MM.1S (cell line): Measurements from ENCODE around the gene PLK5.

Experiments
- DNase-seq: peaks from one replicate; pipeline ENCODE4 v3.0.0-alpha.2; 2015
- H2AFZ ChIP-seq: fragments of 300-600 bp; sonication (generic); 2 replicates; pipeline ENCODE4 v1.6.0; 2016; ENCODE audit warnings: antibody characterized with exemption, low read length
- H3F3A ChIP-seq: fragments of 300-600 bp; sonication (generic); 2 replicates; pipeline ENCODE4 v1.6.1; 2016; ENCODE audit warnings: mild to moderate bottlenecking, antibody characterized with exemption, low read length, moderate library complexity, mixed read lengths; ENCODE audit not compliant: insufficient read depth
- H3K27ac ChIP-seq: fragments of 300-600 bp; sonication (generic); 2 replicates; pipeline ENCODE4 v1.5.1; 2016; ENCODE audit warnings: mild to moderate bottlenecking, low read length
- H3K27me3 ChIP-seq: fragments of 300-600 bp; sonication (generic); replicated peaks from 2 replicates; pipeline ENCODE4 v1.6.0; 2016; ENCODE audit warnings: low read length; ENCODE audit not compliant: insufficient read depth
- H3K36me3 ChIP-seq: fragments of 300-600 bp; sonication (generic); replicated peaks from 2 replicates; pipeline ENCODE4 v1.6.1; 2016; ENCODE audit warnings: mild to moderate bottlenecking, low read length, mixed read lengths; ENCODE audit not compliant: insufficient read depth
- H3K4me1 ChIP-seq: fragments of 300-600 bp; sonication (generic); 2 replicates; pipeline ENCODE4 v1.6.1; 2016; ENCODE audit warnings: low read length, mixed read lengths
- H3K4me2 ChIP-seq: fragments of 300-600 bp; sonication (generic); 2 replicates; pipeline ENCODE4 v1.6.0; 2016; ENCODE audit warnings: low read depth, low read length
- H3K4me3 ChIP-seq: fragments of 300-600 bp; sonication (generic); 2 replicates; pipeline ENCODE4 v1.5.1; 2016; ENCODE audit warnings: low read length, mixed read lengths
- H3K79me2 ChIP-seq: fragments of 300-600 bp; sonication (generic); 2 replicates; pipeline ENCODE4 v1.6.1; 2016; ENCODE audit warnings: mixed run types, low read length, mixed read lengths
- H3K9ac ChIP-seq: fragments of 300-600 bp; sonication (generic); 2 replicates; pipeline ENCODE4 v1.6.1; 2016; ENCODE audit warnings: low read length, mixed read lengths
- H3K9me2 ChIP-seq: fragments of 300-600 bp; sonication (generic); replicated peaks from 2 replicates; pipeline ENCODE4 v1.6.1; 2016; ENCODE audit warnings: mild to moderate bottlenecking, low read length, mixed read lengths; ENCODE audit not compliant: insufficient read depth
- H3K9me3 ChIP-seq: fragments of 300-600 bp; sonication (generic); replicated peaks from 2 replicates; pipeline ENCODE4 v1.6.1; 2016; ENCODE audit warnings: mild to moderate bottlenecking, low read length, mixed read lengths; ENCODE audit not compliant: insufficient read depth
- H4K20me1 ChIP-seq: fragments of 300-600 bp; sonication (generic); 2 replicates; pipeline ENCODE4 v1.6.1; 2016; ENCODE audit warnings: mild to moderate bottlenecking, low read length, moderate library complexity, mixed read lengths; ENCODE audit not compliant: insufficient read depth
- CTCF ChIP-seq: fragments of 300-600 bp; sonication (generic); IDR thresholded peaks from 2 replicates; pipeline ENCODE4 v1.5.1; 2016; ENCODE audit warnings: antibody characterized with exemption, low read length, mixed read lengths
- EZH2 ChIP-seq: fragments of 300-600 bp; sonication (generic); optimal IDR thresholded peaks from 2 replicates; pipeline ENCODE3; 2017; ENCODE audit warnings: low read depth, mild to moderate bottlenecking, antibody characterized with exemption, low read length, mixed read lengths
- EZH2phosphoT487 ChIP-seq: fragments of 300-600 bp; sonication (generic); IDR thresholded peaks from 2 replicates; pipeline ENCODE4 v1.6.1; 2018; ENCODE audit warnings: antibody characterized with exemption, low read length

The PLK5 gene

GRCh38 chr19:1524287-1524971 lies 552 bp downstream of the PLK5 start:
- no peaks in the 10 kb centered on the region for H4K20me1 ChIP-seq
- peaks cover 8% of the 10 kb centered on the region; the same call in 1 of the 2 replicates for H3K4me1 ChIP-seq
- no peaks in the 10 kb centered on the region for H3F3A ChIP-seq
- H2AFZ ChIP-seq = no peak overlapping the region
- no peaks in the 10 kb centered on the region for H3K79me2 ChIP-seq
- no peak overlapping the region for H3K27ac ChIP-seq
- H3K27me3 ChIP-seq = peaks cover 88% of the 10 kb centered on the region
- no peaks in the 10 kb centered on the region for H3K9me3 ChIP-seq
- H3K36me3 ChIP-seq = no peaks in the 10 kb centered on the region
- H3K9ac ChIP-seq = no peak overlapping the region
- H3K4me2 ChIP-seq = no peak overlapping the region
- no peak for TF ChIP-seq CTCF
- no peak for TF ChIP-seq EZH2phosphoT487
- TF ChIP-seq EZH2 = no peak
- H3K9me2 ChIP-seq = no peaks in the 10 kb centered on the region
- DNase-seq = no peak
- H3K4me3 ChIP-seq = no peak overlapping the region

- no peaks in the 10 kb centered on the region for H3F3A ChIP-seq
- no peaks in the 10 kb centered on the region for H3K9me3 ChIP-seq
- no peak overlapping the region for H2AFZ ChIP-seq
- no peak overlapping the region for H3K4me2 ChIP-seq
- no peak overlapping the region for H3K9ac ChIP-seq
- H3K4me1 ChIP-seq = peaks cover 7% of the 10 kb centered on the region; the same call in 1 of the 2 replicates
- H3K36me3 ChIP-seq = no peaks in the 10 kb centered on the region
- H3K27ac ChIP-seq = no peak overlapping the region
- no peak for DNase-seq
- H3K27me3 ChIP-seq = peaks cover 90% of the 10 kb centered on the region
- H3K79me2 ChIP-seq = no peaks in the 10 kb centered on the region
- H3K4me3 ChIP-seq = no peak overlapping the region
- TF ChIP-seq EZH2phosphoT487 (no peak), CTCF (no peak), EZH2 (no peak)
- H4K20me1 ChIP-seq = no peaks in the 10 kb centered on the region
- H3K9me2 ChIP-seq = no peaks in the 10 kb centered on the region
Observed at GRCh38 chr19:1524972-1525325, 1.1 kb downstream of the PLK5 start.

- no peak overlapping the region for H3K4me3 ChIP-seq
- no peaks in the 10 kb centered on the region for H4K20me1 ChIP-seq
- peaks cover 3% of the 10 kb centered on the region; the same call in 1 of the 2 replicates for H3K4me1 ChIP-seq
- no peaks in the 10 kb centered on the region for H3K9me2 ChIP-seq
- H3K36me3 ChIP-seq = no peaks in the 10 kb centered on the region
- no peak overlapping the region for H3K4me2 ChIP-seq
- H2AFZ ChIP-seq = no peak overlapping the region
- no peaks in the 10 kb centered on the region for H3K9me3 ChIP-seq
- H3F3A ChIP-seq = no peaks in the 10 kb centered on the region
- H3K9ac ChIP-seq = no peak overlapping the region
- peaks cover 90% of the 10 kb centered on the region for H3K27me3 ChIP-seq
- DNase-seq = no peak
- TF ChIP-seq CTCF (no peak), EZH2phosphoT487 (no peak), EZH2 (no peak)
- no peak overlapping the region for H3K27ac ChIP-seq
- no peaks in the 10 kb centered on the region for H3K79me2 ChIP-seq
Observed at GRCh38 chr19:1525343-1525742, 1.5 kb downstream of the PLK5 start.
